Immature natural killer cell (primary cell): Measurements from ENCODE around the gene NHERF1. TPM values are rescaled to one million over a fixed set of nuclear protein-coding genes. Genes with fewer than 3 reads are reported as not detected.

Source experiments
- DNase-seq, 3 donors: peaks; one replicate each; pipeline ENCODE4 v3.0.0; 2022; ENCODE audit warnings: mixed read lengths in 1 of 3
- H3K27ac Mint-ChIP-seq, 6 donors: one replicate each; pipeline ENCODE4 v1.8.0; 2020; ENCODE audit warnings: mixed read lengths in 6 of 6, mild to moderate bottlenecking in 5 of 6, inconsistent platforms in 4 of 6, moderate library complexity in 3 of 6
- H3K27me3 Mint-ChIP-seq, 3 donors: one replicate each; pipeline ENCODE4 v1.8.0; 2020 to 2021; ENCODE audit warnings: low read depth in 3 of 3, mild to moderate bottlenecking in 3 of 3, mixed read lengths in 3 of 3, moderate library complexity in 3 of 3, inconsistent platforms in 1 of 3
- H3K36me3 Mint-ChIP-seq, 3 donors: one replicate each; pipeline ENCODE4 v1.8.0; 2020; ENCODE audit warnings: mixed read lengths in 3 of 3, inconsistent platforms in 2 of 3, mild to moderate bottlenecking in 2 of 3
- H3K4me1 Mint-ChIP-seq, 2 donors: one replicate each; pipeline ENCODE4 v1.8.0; 2020; ENCODE audit warnings: inconsistent platforms in 2 of 2, mild to moderate bottlenecking in 2 of 2, mixed read lengths in 2 of 2, moderate library complexity in 1 of 2
- H3K4me3 Mint-ChIP-seq, 5 donors: one replicate each; pipeline ENCODE4 v1.8.0; 2020; ENCODE audit warnings: mild to moderate bottlenecking in 5 of 5, mixed read lengths in 5 of 5, inconsistent platforms in 3 of 5, moderate library complexity in 3 of 5
- H3K9me3 Mint-ChIP-seq, 6 donors: one replicate each; pipeline ENCODE4 v1.8.0; 2020; ENCODE audit warnings: mild to moderate bottlenecking in 6 of 6, mixed read lengths in 6 of 6, inconsistent platforms in 4 of 6, moderate library complexity in 3 of 6
- polyA plus RNA-seq, 3 donors: library from polyadenylated mRNA; unstranded; fragments of 300-500 nt; fragmentation: Illumina TruSeq; gene quantifications; one replicate each; pipeline ENCODE4 v1.2.3, GENCODE V29; 2021

NHERF1 gene
- polyA plus RNA-seq, 3 donors from 2014 or later, result 566 to 1,121 (median 751) TPM

- H3K27me3 Mint-ChIP-seq, result peaks cover 2 to 8% (median 3%) of the 10 kb centered on the region in 3 donors
- H3K36me3 Mint-ChIP-seq, result peaks cover 0 to under 1% (median 0%) of the 10 kb centered on the region in 3 donors
- H3K4me3 Mint-ChIP-seq, result peak overlapping the region; percentile 76 to 99 (median 86)
- H3K9me3 Mint-ChIP-seq, result no peaks in the 10 kb centered on the region
- DNase-seq, result no peak
- peak overlapping the region; percentile 84 to 92 (median 90) for H3K27ac Mint-ChIP-seq
- peaks cover 95 to 97% of the 10 kb centered on the region in 2 donors for H3K4me1 Mint-ChIP-seq
These were observed 9.8 kb downstream of the NHERF1 start for GRCh38 chr17:74757931-74758847.

- peaks cover 2 to 4% (median 3%) of the 10 kb centered on the region in 3 donors for H3K27me3 Mint-ChIP-seq
- no peak for DNase-seq
- H3K9me3 Mint-ChIP-seq, result no peaks in the 10 kb centered on the region
- H3K4me1 Mint-ChIP-seq, result peaks cover 90 to 97% of the 10 kb centered on the region in 2 donors
- no peaks in the 10 kb centered on the region for H3K36me3 Mint-ChIP-seq
- peak overlapping the region; percentile 76 to 99 (median 86) for H3K4me3 Mint-ChIP-seq
- H3K27ac Mint-ChIP-seq, result peak overlapping the region; percentile 84 to 92 (median 90)
These were observed 10.4 kb downstream of the NHERF1 start for GRCh38 chr17:74758848-74759168.

DNA sequence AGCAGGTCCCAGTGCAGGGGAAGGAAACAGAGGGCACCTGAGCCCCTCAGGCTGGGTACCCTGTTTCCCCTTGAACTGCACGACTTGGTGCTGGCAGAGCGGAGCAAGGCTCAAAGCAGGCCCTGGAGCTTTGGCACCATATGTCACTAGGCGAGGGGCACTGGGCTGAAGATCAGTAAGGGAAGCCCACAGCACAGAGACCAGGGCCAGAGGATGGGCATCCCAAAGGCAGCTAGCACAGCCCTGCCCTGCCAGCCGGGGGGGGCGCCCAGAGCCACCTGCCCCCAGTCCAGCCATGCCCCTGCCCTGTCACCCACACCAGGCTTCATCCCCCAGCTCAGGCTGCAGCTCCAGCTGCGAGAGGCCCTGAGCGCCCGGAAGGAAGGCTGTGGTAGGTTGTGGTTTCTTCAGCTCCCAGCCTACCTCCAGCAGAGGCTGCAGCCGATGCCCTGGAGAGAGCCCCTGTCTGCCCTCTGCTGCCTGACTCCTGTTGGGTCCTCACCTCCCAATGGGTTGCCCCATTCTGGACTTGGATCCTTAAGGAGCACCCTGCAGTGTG lies 10.9 kb downstream of the NHERF1 start:
- peaks cover 2 to 3% (median 3%) of the 10 kb centered on the region in 3 donors for H3K27me3 Mint-ChIP-seq
- peaks cover 84 to 95% of the 10 kb centered on the region in 2 donors for H3K4me1 Mint-ChIP-seq
- peak overlapping the region; percentile 84 to 92 (median 90) for H3K27ac Mint-ChIP-seq
- peak; percentile 77 to 80 (median 77) for DNase-seq
- H3K36me3 Mint-ChIP-seq, result no peaks in the 10 kb centered on the region
- H3K9me3 Mint-ChIP-seq, result no peaks in the 10 kb centered on the region
- peak overlapping the region; percentile 76 to 99 (median 86) for H3K4me3 Mint-ChIP-seq

DNA sequence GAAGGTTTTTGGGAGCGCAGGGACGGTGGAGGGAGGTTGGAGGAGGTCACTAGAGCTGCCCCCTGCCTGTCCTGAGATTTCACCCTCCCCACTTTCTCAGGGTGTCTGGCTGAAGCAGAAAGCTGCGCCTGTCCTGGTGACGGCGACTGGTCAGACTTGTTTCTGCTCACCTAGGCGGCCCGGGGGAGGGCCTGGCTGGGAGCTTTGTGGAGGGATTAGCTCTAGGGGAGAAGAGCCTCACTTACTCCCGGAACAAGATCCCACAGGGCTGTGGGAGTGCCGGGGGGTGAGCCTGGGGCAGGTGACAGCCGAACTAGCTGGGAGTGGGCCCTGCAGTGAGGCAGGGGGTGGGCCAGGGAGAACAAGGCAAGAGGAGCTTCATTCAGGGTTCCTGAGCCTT lies 11.5 kb downstream of the NHERF1 start:
- Mint-ChIP-seq H3K4me3 (peak overlapping the region; percentile 76 to 99 (median 86)), H3K4me1 (peaks cover 78 to 93% of the 10 kb centered on the region in 2 donors), H3K27me3 (peaks cover 1 to 3% (median 1%) of the 10 kb centered on the region in 3 donors), H3K36me3 (no peaks in the 10 kb centered on the region), H3K27ac (peak overlapping the region; percentile 72 to 91 (median 86)), H3K9me3 (no peaks in the 10 kb centered on the region)
- no peak for DNase-seq

DNA sequence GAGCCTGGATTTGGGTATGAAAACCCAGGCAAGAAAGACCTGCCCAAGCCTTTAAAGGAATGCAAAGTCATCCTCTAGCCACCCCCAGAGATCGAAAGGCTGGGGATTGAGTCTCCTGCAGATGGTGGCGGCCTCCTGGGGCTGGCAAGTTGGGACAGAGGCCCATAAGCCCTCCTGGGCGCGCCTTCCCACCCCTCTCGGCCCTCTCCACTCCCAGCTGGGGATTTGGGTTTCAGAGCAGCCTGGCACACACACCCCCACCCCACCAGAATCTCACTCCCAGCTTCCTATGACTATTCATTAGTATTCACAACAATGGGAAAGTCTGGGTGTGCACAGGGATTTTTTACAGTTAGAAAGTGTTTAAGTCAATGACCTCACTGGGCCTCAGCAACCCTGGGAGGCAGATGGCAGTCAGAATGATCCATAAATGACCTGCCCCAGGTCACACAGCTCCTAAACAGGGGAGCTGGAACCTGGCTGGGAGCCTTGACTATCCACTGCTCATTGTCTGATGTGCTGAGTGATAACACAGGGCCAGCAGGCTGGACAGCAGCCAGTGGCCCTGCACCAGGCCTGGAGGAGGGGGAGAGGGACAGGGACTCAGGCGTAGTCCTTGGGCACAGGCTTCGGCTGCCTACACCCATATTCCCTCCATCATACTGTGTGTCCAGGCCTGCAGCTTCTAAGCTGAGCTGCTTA lies 12.1 kb downstream of the NHERF1 start:
- H3K36me3 Mint-ChIP-seq, result no peaks in the 10 kb centered on the region
- DNase-seq, result no peak
- no peaks in the 10 kb centered on the region for H3K9me3 Mint-ChIP-seq
- peak overlapping the region; percentile 72 to 91 (median 88) for H3K27ac Mint-ChIP-seq
- H3K27me3 Mint-ChIP-seq, result peaks cover 0 to 1% (median 1%) of the 10 kb centered on the region in 3 donors
- peak overlapping the region; percentile 76 to 99 (median 86) for H3K4me3 Mint-ChIP-seq
- peaks cover 72 to 88% of the 10 kb centered on the region in 2 donors for H3K4me1 Mint-ChIP-seq

GRCh38 chr17:74761419-74761818 lies 13.0 kb downstream of the NHERF1 start:
- no peak for DNase-seq
- Mint-ChIP-seq H3K36me3 (peaks cover 0 to 3% (median 0%) of the 10 kb centered on the region in 3 donors), H3K4me3 (peak overlapping the region; percentile 27 to 99 (median 86)), H3K9me3 (no peaks in the 10 kb centered on the region), H3K27ac (peak overlapping the region; percentile 72 to 91 (median 81)), H3K27me3 (peaks cover 0 to 1% (median 1%) of the 10 kb centered on the region in 3 donors), H3K4me1 (peaks cover 67 to 86% of the 10 kb centered on the region in 2 donors)

- Mint-ChIP-seq H3K27me3 (peaks cover 0 to 1% (median 1%) of the 10 kb centered on the region in 3 donors), H3K4me1 (peaks cover 62 to 83% of the 10 kb centered on the region in 2 donors), H3K9me3 (no peaks in the 10 kb centered on the region), H3K4me3 (peak overlapping the region in 2 of 5 donors; percentile 67 to 86), H3K36me3 (peaks cover 0 to 3% (median 3%) of the 10 kb centered on the region in 3 donors), H3K27ac (peak overlapping the region; percentile 72 to 91 (median 81))
- DNase-seq, result no peak
These were observed 13.5 kb downstream of the NHERF1 start for GRCh38 chr17:74761931-74762330.

DNA sequence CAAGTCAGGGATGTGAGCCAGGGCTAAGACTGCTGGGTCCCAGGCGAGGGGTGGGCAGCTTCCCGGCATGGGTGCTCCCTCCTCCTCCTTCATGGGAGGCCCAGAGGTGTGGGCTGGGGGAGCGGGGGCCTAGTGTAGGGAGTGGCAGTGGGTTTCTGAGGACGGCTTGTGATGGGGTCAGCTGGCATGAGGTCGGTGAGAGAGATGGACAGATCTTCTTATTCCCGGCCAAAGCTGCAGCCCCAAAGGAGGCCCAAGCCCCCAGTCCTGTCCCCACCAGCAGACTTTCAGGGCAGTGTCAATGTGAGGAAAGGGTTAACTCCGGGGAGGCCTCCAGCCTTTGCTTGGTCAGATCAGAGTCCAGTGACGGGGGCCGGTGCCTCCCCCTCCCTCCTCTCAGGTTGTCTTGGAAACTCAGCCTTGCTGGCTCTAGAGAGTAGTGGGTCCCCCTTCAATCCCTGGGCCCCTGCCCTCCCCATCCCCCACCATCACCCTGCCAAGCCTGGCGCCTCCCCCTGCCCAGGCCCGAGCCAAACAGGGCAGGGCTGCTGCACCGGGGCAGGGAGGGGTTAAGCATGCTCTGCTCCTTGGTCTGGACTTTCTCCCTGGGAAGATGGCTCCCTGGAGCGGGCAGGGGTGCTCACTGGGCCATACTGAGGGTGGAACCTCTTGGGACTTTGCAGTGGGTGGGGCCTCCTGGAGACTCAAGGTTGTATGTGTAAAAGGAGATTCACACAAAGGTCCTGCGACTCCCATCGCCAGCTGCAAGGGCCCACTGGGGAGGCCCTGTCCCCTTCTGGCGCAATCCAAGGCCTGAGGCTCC lies 15.3 kb downstream of the NHERF1 start:
- Mint-ChIP-seq H3K27ac (peak overlapping the region in 3 of 6 donors; percentile 22 to 81 (median 69)), H3K4me3 (no peak overlapping the region), H3K27me3 (peaks cover 0 to 3% (median 1%) of the 10 kb centered on the region in 3 donors), H3K9me3 (no peaks in the 10 kb centered on the region), H3K4me1 (peaks cover 50 to 71% of the 10 kb centered on the region in 2 donors), H3K36me3 (peaks cover 0 to 9% (median 8%) of the 10 kb centered on the region in 3 donors)
- DNase-seq, result no peak

- DNase-seq, result no peak
These were observed 16.4 kb downstream of the NHERF1 start for GRCh38 chr17:74764751-74765286.

GRCh38 chr17:74766413-74766812 lies 18.0 kb downstream of the NHERF1 start:
- Mint-ChIP-seq H3K27me3 (peaks cover 0 to 6% (median 4%) of the 10 kb centered on the region in 3 donors), H3K4me1 (peaks cover 39 to 59% of the 10 kb centered on the region in 2 donors), H3K36me3 (peaks cover 0 to 19% (median 8%) of the 10 kb centered on the region in 3 donors), H3K4me3 (no peak overlapping the region), H3K27ac (peak overlapping the region in 3 of 6 donors; percentile 19 to 79 (median 44)), H3K9me3 (no peaks in the 10 kb centered on the region)
- no peak for DNase-seq

More at GRCh38 chr17:74764751-74765286, 16.4 kb downstream of the NHERF1 start:
- Mint-ChIP-seq H3K4me1 (peaks cover 43 to 64% of the 10 kb centered on the region in 2 donors), H3K27me3 (peaks cover 0 to 2% (median 1%) of the 10 kb centered on the region in 3 donors), H3K36me3 (peaks cover 0 to 11% (median 8%) of the 10 kb centered on the region in 3 donors), H3K9me3 (no peaks in the 10 kb centered on the region), H3K27ac (peak overlapping the region in 5 of 6 donors; percentile 21 to 49 (median 42)), H3K4me3 (no peak overlapping the region)

GRCh38 chr17:74767111-74767516 lies 18.7 kb downstream of the NHERF1 start:
- DNase-seq, result no peak
- Mint-ChIP-seq H3K27me3 (peaks cover 0 to 6% (median 4%) of the 10 kb centered on the region in 3 donors), H3K36me3 (peaks cover 0 to 19% (median 8%) of the 10 kb centered on the region in 3 donors), H3K9me3 (no peaks in the 10 kb centered on the region), H3K4me1 (peaks cover 34 to 52% of the 10 kb centered on the region in 2 donors), H3K27ac (peak overlapping the region in 1 of 6 donors; percentile 29), H3K4me3 (no peak overlapping the region)

GRCh38 chr17:74768069-74768762 lies 19.8 kb downstream of the NHERF1 start:
- Mint-ChIP-seq H3K9me3 (no peaks in the 10 kb centered on the region), H3K36me3 (peaks cover 0 to 19% (median 8%) of the 10 kb centered on the region in 3 donors), H3K27ac (peak overlapping the region; percentile 53 to 87 (median 72)), H3K4me3 (no peak overlapping the region), H3K27me3 (peaks cover 0 to 6% (median 4%) of the 10 kb centered on the region in 3 donors), H3K4me1 (peaks cover 35 to 51% of the 10 kb centered on the region in 2 donors)
- no peak for DNase-seq
